A673 (cell line): ENCODE measurements around the gene CLEC5A.

Experiments
- EZH2 ChIP-seq: fragments of 200-600 bp; sonication (generic); IDR thresholded peaks from 2 replicates; pipeline ENCODE4 v1.6.1; 2017; ENCODE audit warnings: borderline replicate concordance, low read depth, mild to moderate bottlenecking, mixed read lengths, antibody characterized with exemption, low read length; ENCODE audit not compliant: poor library complexity, severe bottlenecking
- TF ChIP-seq, protein P1 (sequence below): fragments of 300-800, 200-600 bp; sonication (generic); conservative IDR thresholded peaks from 2 replicates; pipeline ENCODE4 v1.5.1; 2017; ENCODE audit warnings: low read depth, mild to moderate bottlenecking, antibody characterized with exemption, low read length, moderate library complexity, mixed read lengths

DNA sequence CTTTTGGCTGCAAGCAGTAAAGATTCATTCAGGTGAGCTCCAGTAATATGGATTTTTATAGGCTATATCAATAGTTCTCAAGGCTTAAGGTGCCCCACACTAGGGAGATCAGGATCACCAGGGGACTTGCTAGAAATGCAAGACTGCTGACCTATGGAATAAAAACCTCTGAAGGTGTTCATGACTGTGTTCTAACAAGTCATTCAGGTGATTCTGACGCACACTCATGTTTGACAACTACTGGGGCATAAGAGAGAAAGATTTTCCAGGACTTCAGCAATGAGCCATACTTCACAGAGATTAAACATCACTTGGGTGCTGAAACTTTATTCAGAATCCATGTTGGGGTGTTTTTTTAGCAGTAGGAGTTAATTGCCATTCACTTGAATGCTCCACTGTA, 31.6 kb upstream of the CLEC5A start:
- TF ChIP-seq, protein P1, sequence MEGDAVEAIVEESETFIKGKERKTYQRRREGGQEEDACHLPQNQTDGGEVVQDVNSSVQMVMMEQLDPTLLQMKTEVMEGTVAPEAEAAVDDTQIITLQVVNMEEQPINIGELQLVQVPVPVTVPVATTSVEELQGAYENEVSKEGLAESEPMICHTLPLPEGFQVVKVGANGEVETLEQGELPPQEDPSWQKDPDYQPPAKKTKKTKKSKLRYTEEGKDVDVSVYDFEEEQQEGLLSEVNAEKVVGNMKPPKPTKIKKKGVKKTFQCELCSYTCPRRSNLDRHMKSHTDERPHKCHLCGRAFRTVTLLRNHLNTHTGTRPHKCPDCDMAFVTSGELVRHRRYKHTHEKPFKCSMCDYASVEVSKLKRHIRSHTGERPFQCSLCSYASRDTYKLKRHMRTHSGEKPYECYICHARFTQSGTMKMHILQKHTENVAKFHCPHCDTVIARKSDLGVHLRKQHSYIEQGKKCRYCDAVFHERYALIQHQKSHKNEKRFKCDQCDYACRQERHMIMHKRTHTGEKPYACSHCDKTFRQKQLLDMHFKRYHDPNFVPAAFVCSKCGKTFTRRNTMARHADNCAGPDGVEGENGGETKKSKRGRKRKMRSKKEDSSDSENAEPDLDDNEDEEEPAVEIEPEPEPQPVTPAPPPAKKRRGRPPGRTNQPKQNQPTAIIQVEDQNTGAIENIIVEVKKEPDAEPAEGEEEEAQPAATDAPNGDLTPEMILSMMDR: no peak
- no peak for TF ChIP-seq EZH2
